Endothelial cell of umbilical vein (primary cell): Measurements from ENCODE around the gene KDSR. TPM values are rescaled to one million over a fixed set of nuclear protein-coding genes. Genes with fewer than 3 reads are reported as not detected.

Source experiments
- BruUV-seq: library from RNA; stranded (reverse); fragments of 400-500 nt; replicated peaks from 2 replicates; lab custom pipeline; 2021; lab: Mats Ljungman, UMichigan
- CTCF ChIA-PET: fragments of 300-600, 350-600 bp; sonication (Branson Sonifier 250); formaldehyde crosslinking; loops from one replicate; lab custom pipeline; 2021; ENCODE audit warnings: antibody characterized with exemption, inconsistent platforms; lab: Charles Lee
- POLR2A ChIA-PET: fragments of 300-600, 350-600 bp; sonication (Branson Sonifier 250); formaldehyde crosslinking; loops from one replicate; lab custom pipeline; 2021; ENCODE audit warnings: antibody characterized with exemption, inconsistent platforms; lab: Charles Lee
- DNase-seq: peaks from one replicate; pipeline ENCODE4 v3.0.0-alpha.2; 2011; ENCODE audit warnings: low read depth, low spot score
- FAIRE-seq: peaks from 2 replicates; lab custom pipeline; 2011; peaks lifted over from hg19 to GRCh38; lab: Jason Lieb, UNC
- H2AFZ ChIP-seq: 2 replicates; pipeline ENCODE4 v1.6.0; 2012; ENCODE audit warnings: low read depth, low read length, control low read depth, inconsistent platforms
- H3K27ac ChIP-seq: 2 replicates; pipeline ENCODE4 v1.5.1; 2011; ENCODE audit warnings: low read depth, mild to moderate bottlenecking, control low read depth, low read length, moderate library complexity; ENCODE audit not compliant: insufficient read depth
- H3K27me3 ChIP-seq, 2 experiments: 2 replicates each; pipeline versions ENCODE4 v1.6.0 to v1.6.1; 2011; ENCODE audit warnings: low read length in 2 of 2, mixed read lengths in 1 of 2; ENCODE audit not compliant: control insufficient read depth in 2 of 2, insufficient read depth in 2 of 2
- H3K36me3 ChIP-seq, 2 experiments: 2 replicates in 1 of 2; 3 replicates in 1 of 2; pipeline ENCODE4 v1.5.1; 2011; ENCODE audit warnings: low read length in 2 of 2, mild to moderate bottlenecking in 1 of 2, moderate library complexity in 1 of 2; ENCODE audit not compliant: control insufficient read depth in 2 of 2, insufficient read depth in 2 of 2; ENCODE audit errors: extremely low read depth in 1 of 2
- H3K4me1 ChIP-seq: 3 replicates; pipeline ENCODE4 v1.5.1; 2011; ENCODE audit warnings: mild to moderate bottlenecking, low read length; ENCODE audit not compliant: control insufficient read depth, insufficient read depth; ENCODE audit errors: extremely low read depth
- H3K4me2 ChIP-seq: 2 replicates; pipeline ENCODE4 v1.6.1; 2011; ENCODE audit warnings: low read length, control low read depth, mixed read lengths; ENCODE audit not compliant: insufficient read depth
- H3K4me3 ChIP-seq, 3 experiments: fragments of 200-600 bp in 1 of 3; sonication (generic), shearing (Covaris generic) in 1 of 3; replicated peaks in 1 of 3; 2 replicates each; pipeline ENCODE4 v1.5.1; 2011 to 2016; ENCODE audit warnings: control low read depth in 3 of 3, low read length in 3 of 3, mild to moderate bottlenecking in 2 of 3, inconsistent platforms in 1 of 3, low read depth in 1 of 3, moderate library complexity in 1 of 3; ENCODE audit not compliant: insufficient read depth in 1 of 3
- H3K79me2 ChIP-seq: 2 replicates; pipeline ENCODE4 v1.6.0; 2012; ENCODE audit warnings: low read length, inconsistent platforms; ENCODE audit not compliant: control insufficient read depth, insufficient read depth
- H3K9ac ChIP-seq: replicated peaks from 2 replicates; pipeline ENCODE3; 2011; ENCODE audit warnings: low read length, control low read depth; ENCODE audit not compliant: insufficient read depth; ENCODE audit errors: extremely low read depth
- H3K9me1 ChIP-seq: replicated peaks from 3 replicates; pipeline ENCODE4 v1.6.0; 2011; ENCODE audit warnings: mild to moderate bottlenecking, low read length; ENCODE audit not compliant: control insufficient read depth, insufficient read depth; ENCODE audit errors: extremely low read depth
- H3K9me3 ChIP-seq: replicated peaks from 2 replicates; pipeline ENCODE4 v1.5.1; 2012; ENCODE audit warnings: low read length, inconsistent platforms; ENCODE audit not compliant: control insufficient read depth, insufficient read depth
- H4K20me1 ChIP-seq: replicated peaks from 2 replicates; pipeline ENCODE3; 2011; ENCODE audit warnings: mild to moderate bottlenecking, low read length; ENCODE audit not compliant: control insufficient read depth, insufficient read depth; ENCODE audit errors: extremely low read depth
- EZH2 ChIP-seq: IDR thresholded peaks from 2 replicates; pipeline ENCODE4 v1.6.1; 2012; ENCODE audit warnings: borderline replicate concordance, low read depth, mild to moderate bottlenecking, moderate library complexity, low read length, inconsistent platforms; ENCODE audit not compliant: severe bottlenecking
- GATA2 ChIP-seq: IDR thresholded peaks from 2 replicates; pipeline ENCODE4 v1.7.0; 2011; ENCODE audit warnings: low read depth, mild to moderate bottlenecking, moderate library complexity, mixed read lengths, low read length; ENCODE audit not compliant: insufficient read length, insufficient read depth
- JUN ChIP-seq: IDR thresholded peaks from 2 replicates; pipeline ENCODE4 v1.6.1; 2011; ENCODE audit warnings: borderline replicate concordance, low read depth; ENCODE audit not compliant: insufficient read length, insufficient read depth
- MYC ChIP-seq: IDR thresholded peaks from one replicate; pipeline ENCODE4 v1.6.1; 2011; ENCODE audit warnings: mild to moderate bottlenecking, low read depth, low read length
- POLR2A ChIP-seq: IDR thresholded peaks from 2 replicates; pipeline ENCODE4 v1.6.1; 2012; ENCODE audit warnings: low read depth, mild to moderate bottlenecking, control low read depth, low read length
- POLR2AphosphoS5 ChIP-seq: IDR thresholded peaks from 2 replicates; pipeline ENCODE4 v1.6.1; 2012; ENCODE audit warnings: low read depth, mild to moderate bottlenecking, control low read depth, low read length, moderate library complexity; ENCODE audit not compliant: insufficient read depth
- dilution Hi-C: fragments of 300-500 bp; cut with MboI; formaldehyde crosslinking; loops from one replicate; pipeline ENCODE4 v1.15.0; 2019; ENCODE audit warnings: low sequenced_read_pairs; ENCODE audit not compliant: extremely low pct_ligation_motif_present
- intact Hi-C: fragments of 100-400 bp; cut with micrococcal nuclease; formaldehyde crosslinking; loops from one replicate; pipeline ENCODE4 v1.10.0; 2022
- polyA plus RNA-seq, 4 experiments: library from polyadenylated mRNA; depleted of rRNA in 3 of 4; stranded (reverse) in 3 of 4; unstranded in 1 of 4; fragments of >200 nt; gene quantifications; 2 replicates each; pipeline versions ENCODE4 v1.2.1 to v1.2.3, GENCODE V29; 2011 to 2012; ENCODE audit warnings: missing spikeins in 1 of 4
- total RNA-seq: library from RNA; stranded (reverse); gene quantifications from 2 replicates; pipeline ENCODE4 v1.2.3, GENCODE V29; 2021
- TF ChIP-seq, protein P1 (sequence below): IDR thresholded peaks from 2 replicates; pipeline ENCODE4 v1.6.1; 2011; ENCODE audit not compliant: insufficient read depth, insufficient read length
- TF ChIP-seq, protein P2 (sequence below), 2 donors: IDR thresholded peaks; 1 replicate in 1 of 2; 2 replicates in 1 of 2; pipeline ENCODE4 v1.5.1; 2011; ENCODE audit warnings: low read length in 2 of 2, mild to moderate bottlenecking in 2 of 2, moderate library complexity in 2 of 2, control low read depth in 1 of 2, inconsistent platforms in 1 of 2, low read depth in 1 of 2; ENCODE audit not compliant: insufficient read depth in 1 of 2; ENCODE audit errors: extremely low read depth in 1 of 2

The KDSR gene
- total and polyA plus RNA-seq, 2 donors (not counting 3 experiments of a cell fraction or from before 2014, with no cell fraction given), result 17.1 to 43.1 TPM

DNA sequence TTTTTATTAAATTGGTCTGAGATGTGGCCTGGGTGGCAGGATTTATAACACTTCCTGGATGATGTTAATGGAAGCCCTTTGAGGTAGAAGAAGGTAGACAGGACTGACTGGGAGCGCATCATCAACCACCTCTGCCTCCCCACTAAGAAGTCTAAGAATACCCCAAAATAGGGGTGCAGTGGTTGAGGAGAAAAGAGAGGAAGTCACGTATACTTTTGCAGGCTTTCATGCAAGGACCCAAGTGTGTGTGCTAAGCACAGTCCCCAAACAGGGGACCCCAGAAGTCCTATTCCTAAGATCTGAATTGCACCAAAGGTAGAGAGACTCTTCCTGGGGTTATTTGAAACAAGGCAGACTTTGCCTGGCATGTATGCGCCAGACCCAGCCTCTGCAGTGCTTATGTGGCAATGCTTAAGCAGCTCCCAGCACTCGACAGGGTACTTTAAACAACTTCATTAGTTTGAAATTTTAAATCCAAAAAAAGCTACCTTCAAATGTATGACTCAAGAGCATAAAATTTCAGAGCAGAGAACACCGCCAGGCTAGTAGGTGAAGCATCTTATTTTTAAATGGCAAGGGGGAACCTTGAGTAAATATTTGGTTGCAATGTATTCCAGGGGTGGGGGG, 82.7 kb downstream of the KDSR start:
- intact Hi-C loops (no loop called here), dilution Hi-C loops (no loop called here)
- Histone ChIP-seq H3K36me3 (no peaks in the 10 kb centered on the region), H3K4me2 (no peak overlapping the region), H3K79me2 (no peaks in the 10 kb centered on the region), H2AFZ (no peak overlapping the region), H3K27ac (no peak overlapping the region), H3K9me3 (no peaks in the 10 kb centered on the region), H4K20me1 (no peaks in the 10 kb centered on the region), H3K4me1 (no peaks in the 10 kb centered on the region), H3K9ac (no peak overlapping the region), H3K27me3 (no peaks in the 10 kb centered on the region), H3K4me3 (no peak overlapping the region), H3K9me1 (no peaks in the 10 kb centered on the region)
- ChIA-PET POLR2A (no interaction called here), CTCF (interaction anchor here (1.4 kb wide), 1 partner anchor 31 kb away, joined by 3 read pairs; no protein-coding TSS in a partner anchor)
- FAIRE-seq (no peak), DNase-seq (no peak)
- TF ChIP-seq, protein P1, sequence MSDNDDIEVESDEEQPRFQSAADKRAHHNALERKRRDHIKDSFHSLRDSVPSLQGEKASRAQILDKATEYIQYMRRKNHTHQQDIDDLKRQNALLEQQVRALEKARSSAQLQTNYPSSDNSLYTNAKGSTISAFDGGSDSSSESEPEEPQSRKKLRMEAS, result no peak
- TF ChIP-seq POLR2A, result no peak
- no peak for TF ChIP-seq MYC
- no peak for TF ChIP-seq GATA2
- no peak for TF ChIP-seq POLR2AphosphoS5
- TF ChIP-seq, protein P2, sequence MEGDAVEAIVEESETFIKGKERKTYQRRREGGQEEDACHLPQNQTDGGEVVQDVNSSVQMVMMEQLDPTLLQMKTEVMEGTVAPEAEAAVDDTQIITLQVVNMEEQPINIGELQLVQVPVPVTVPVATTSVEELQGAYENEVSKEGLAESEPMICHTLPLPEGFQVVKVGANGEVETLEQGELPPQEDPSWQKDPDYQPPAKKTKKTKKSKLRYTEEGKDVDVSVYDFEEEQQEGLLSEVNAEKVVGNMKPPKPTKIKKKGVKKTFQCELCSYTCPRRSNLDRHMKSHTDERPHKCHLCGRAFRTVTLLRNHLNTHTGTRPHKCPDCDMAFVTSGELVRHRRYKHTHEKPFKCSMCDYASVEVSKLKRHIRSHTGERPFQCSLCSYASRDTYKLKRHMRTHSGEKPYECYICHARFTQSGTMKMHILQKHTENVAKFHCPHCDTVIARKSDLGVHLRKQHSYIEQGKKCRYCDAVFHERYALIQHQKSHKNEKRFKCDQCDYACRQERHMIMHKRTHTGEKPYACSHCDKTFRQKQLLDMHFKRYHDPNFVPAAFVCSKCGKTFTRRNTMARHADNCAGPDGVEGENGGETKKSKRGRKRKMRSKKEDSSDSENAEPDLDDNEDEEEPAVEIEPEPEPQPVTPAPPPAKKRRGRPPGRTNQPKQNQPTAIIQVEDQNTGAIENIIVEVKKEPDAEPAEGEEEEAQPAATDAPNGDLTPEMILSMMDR (IDR thresholded peaks at IDR 0.05; ENCODE audit: extremely low read depth in 1 of 2, insufficient read depth in 1 of 2, low read depth in 1 of 2, low read length in 2 of 2), result no peak
- no peak for TF ChIP-seq JUN
- no peak for TF ChIP-seq EZH2
- no TSS peak for BruUV-seq
